ENCODE data around the gene NEK8.
A peak's percentile ranks its signal among the peaks of the same experiment; 100 is the strongest.

NEK8 gene

GRCh38 chr17:28728364-28729200 lies at the start of gene NEK8:
NEK8 (plus strand) TSS chr17:28728788; CDS start chr17:28728814, 26 bp downstream.
- peak in 13 of 14 donors; percentile 44 to 99 (median 89) for DNase-seq

- DNase-seq: no peak
Observed at GRCh38 chr17:28682655-28683054, 45.9 kb upstream of the NEK8 start.

- peak in 11 of 14 donors; percentile 43 to 75 (median 58) for DNase-seq
Observed at GRCh38 chr17:28684963-28685362, 43.6 kb upstream of the NEK8 start.

GRCh38 chr17:28685366-28685765 lies 43.2 kb upstream of the NEK8 start:
- no peak for DNase-seq

- DNase-seq: no peak
Observed at GRCh38 chr17:28686296-28686695, 42.3 kb upstream of the NEK8 start.

GRCh38 chr17:28688481-28688880 lies 40.1 kb upstream of the NEK8 start:
- no peak for DNase-seq

- DNase-seq: no peak
Observed at GRCh38 chr17:28689011-28689410, 39.6 kb upstream of the NEK8 start.

GRCh38 chr17:28693869-28694268 lies 34.7 kb upstream of the NEK8 start:
- peak in 7 of 14 donors; percentile 10 to 62 (median 32) for DNase-seq

- DNase-seq: no peak
Observed at GRCh38 chr17:28698253-28698941, 30.2 kb upstream of the NEK8 start.

- DNase-seq: no peak
Observed at GRCh38 chr17:28700278-28700677, 28.3 kb upstream of the NEK8 start.

- no peak for DNase-seq
Observed at GRCh38 chr17:28700830-28701492, 27.6 kb upstream of the NEK8 start.

- DNase-seq: peak in 11 of 14 donors; percentile 32 to 81 (median 54)
Observed at GRCh38 chr17:28702026-28702751, 26.4 kb upstream of the NEK8 start.

- DNase-seq: peak in 1 of 14 donors; percentile 67
Observed at GRCh38 chr17:28702752-28703150, 25.8 kb upstream of the NEK8 start.

- DNase-seq: peak in 1 of 14 donors; percentile 22
Observed at GRCh38 chr17:28703552-28704218, 24.9 kb upstream of the NEK8 start.

- DNase-seq: no peak
Observed at GRCh38 chr17:28704219-28704858, 24.2 kb upstream of the NEK8 start.

GRCh38 chr17:28705074-28705659 lies 23.4 kb upstream of the NEK8 start:
- no peak for DNase-seq

GRCh38 chr17:28705728-28706334 lies 22.8 kb upstream of the NEK8 start:
- no peak for DNase-seq

GRCh38 chr17:28706471-28707338 lies 21.9 kb upstream of the NEK8 start:
- no peak for DNase-seq

GRCh38 chr17:28707339-28707720 lies 21.3 kb upstream of the NEK8 start:
- DNase-seq: no peak
